Middle frontal gyrus (tissue), 1 donor: ENCODE data around the gene SLCO4C1.
"Not testable (repeated sequence)": the region's sequence is repeated elsewhere in the genome, so short reads cannot be mapped to it uniquely, and the experiment has no call there.

ENCODE experiments used
- DNase-seq: peaks from one replicate; pipeline ENCODE4 v3.0.0-alpha.2; 2015; ENCODE audit warnings: low spot score; ENCODE audit errors: extremely low spot score

The SLCO4C1 gene, protein sequence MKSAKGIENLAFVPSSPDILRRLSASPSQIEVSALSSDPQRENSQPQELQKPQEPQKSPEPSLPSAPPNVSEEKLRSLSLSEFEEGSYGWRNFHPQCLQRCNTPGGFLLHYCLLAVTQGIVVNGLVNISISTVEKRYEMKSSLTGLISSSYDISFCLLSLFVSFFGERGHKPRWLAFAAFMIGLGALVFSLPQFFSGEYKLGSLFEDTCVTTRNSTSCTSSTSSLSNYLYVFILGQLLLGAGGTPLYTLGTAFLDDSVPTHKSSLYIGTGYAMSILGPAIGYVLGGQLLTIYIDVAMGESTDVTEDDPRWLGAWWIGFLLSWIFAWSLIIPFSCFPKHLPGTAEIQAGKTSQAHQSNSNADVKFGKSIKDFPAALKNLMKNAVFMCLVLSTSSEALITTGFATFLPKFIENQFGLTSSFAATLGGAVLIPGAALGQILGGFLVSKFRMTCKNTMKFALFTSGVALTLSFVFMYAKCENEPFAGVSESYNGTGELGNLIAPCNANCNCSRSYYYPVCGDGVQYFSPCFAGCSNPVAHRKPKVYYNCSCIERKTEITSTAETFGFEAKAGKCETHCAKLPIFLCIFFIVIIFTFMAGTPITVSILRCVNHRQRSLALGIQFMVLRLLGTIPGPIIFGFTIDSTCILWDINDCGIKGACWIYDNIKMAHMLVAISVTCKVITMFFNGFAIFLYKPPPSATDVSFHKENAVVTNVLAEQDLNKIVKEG

DNA sequence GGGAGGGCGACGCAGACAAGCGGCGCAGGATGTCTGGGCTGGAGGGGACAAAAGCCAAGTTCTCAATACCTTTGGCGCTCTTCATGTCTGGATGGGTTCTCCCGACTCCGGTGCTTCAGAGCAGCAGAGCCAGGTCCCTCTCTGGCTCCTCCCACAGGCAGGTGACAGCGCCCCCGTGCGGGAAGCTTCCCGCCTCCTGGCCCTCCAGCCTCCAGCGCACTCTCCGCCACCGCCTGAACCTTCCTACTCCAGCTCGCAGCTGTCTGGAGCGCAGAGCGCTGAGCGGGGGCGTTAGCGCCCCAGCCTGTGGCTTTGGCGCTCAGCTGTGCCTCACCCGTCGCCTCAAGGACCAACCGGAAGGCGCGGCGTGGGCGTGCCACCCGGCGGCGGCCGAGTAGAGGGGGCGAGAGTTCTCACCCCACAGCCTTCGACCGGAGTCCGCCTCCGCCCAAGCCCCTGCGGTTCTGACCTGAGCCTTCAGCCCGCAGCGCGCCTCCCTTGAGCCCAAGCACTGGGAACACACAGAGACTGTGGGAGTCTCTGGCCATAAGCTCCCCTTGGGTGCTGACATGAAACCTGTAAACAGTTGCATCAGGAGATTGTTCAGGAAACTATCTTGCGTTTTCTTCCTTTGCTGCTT, at the start of gene SLCO4C1:
SLCO4C1 (minus strand) TSS at position 107 of the 640 bp plus-strand sequence; CDS start at position 85, 22 bp downstream.
- peak; percentile 35 for DNase-seq

DNA sequence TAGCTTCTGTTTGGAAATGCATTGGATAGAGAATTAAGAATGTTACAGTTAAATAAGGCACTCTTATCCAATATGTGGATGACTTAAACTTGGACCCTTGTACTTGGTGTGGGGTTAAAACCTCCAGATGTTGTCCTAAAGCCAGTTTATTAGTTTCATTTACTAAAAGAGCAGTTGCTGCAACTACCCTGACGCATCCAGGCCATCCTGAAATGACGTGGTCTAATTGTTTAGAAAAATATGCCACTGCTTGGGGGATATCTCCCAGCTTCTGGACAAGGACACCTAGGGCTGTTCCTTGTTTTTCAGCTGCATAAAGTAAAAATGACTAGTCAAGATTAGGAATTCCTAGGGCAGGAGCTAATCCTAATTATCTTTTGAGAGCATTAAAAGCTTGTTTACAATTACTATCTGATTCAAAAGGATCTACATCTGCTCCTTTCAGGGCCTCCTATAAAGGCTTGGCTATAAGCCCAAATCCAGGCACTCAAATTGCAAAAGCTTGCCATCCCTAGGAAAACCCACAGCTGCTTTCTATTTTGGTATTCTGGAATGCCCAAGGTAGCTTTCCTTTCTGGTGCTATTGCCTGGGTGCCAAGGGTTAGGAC, 45.7 kb upstream of the SLCO4C1 start:
- DNase-seq: no peak

DNA sequence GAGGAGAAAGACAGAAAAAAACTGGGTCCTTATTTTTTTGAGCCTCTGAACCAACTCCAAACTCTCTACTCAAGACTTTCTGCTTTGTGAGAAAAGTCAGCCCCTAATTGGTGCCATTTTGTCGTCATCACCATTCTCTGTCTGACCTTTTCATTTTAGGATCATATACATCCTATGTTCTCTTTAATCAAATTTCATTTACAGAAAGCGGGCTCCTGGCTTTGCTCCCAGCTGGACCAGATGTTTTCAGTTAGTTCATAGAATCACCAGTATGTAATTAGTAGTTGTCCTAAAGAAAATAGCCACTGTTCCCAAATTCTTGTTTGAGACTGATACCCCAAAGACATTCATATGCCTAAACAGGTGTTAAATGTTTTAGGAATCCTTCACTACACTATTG, 28.6 kb upstream of the SLCO4C1 start:
- no peak for DNase-seq

DNA sequence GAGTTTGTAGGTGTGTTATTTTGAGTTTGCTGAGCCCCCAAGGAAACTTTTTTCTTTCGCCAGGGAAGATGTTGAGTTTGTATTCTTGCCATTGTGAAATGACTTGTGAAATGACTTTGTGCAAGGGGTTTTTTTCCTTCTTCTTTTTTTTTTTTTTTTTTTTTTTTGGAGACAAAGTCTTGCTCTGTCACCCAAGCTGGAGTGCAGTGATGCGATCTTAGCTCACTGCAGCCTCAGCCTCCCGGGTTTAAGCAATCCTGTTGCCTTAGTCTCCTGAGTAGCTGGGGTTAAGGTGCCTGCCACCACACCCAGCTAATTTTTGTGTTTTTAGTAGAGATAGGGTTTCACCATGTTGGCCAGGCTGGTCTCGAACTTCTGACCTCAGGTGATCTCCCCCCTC, 22.7 kb upstream of the SLCO4C1 start:
- DNase-seq: not testable (repeated sequence)

DNA sequence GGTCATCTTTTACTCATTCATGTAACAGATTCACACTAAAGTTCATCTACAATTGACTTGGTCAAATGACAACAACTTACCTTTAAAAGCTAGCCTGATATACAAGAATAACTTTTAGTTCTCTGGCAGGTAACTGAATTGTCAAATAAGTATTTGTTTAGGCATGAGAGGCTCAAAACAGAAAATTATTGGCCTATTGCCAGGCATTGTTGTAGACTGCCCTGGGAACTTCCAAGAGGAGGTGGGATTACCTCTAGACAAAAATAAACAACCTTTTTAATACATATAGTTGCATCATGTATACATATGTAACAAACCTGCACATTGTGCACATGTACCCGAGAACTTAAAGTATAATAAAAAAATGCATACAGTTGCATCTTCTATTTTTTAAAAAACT, 18.2 kb upstream of the SLCO4C1 start:
- DNase-seq: no peak

DNA sequence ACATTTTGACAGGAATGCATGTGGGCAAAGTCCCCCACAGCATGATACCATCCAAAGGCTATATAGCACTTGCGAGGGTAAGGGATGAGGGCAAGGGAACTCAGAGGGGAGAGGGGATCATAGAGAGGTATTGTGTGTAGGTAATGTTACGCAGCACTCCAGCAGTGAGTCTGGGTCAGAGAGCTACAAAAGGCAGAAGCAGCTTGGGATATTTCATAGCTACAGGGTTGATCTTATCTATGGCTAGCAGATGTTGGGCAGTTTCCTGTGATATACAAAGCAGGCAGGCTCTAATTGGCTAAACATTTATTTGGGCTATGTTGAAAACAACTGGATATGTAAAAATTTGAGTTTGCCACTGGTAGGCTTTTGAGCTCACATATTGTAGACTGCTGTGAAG, 17.8 kb upstream of the SLCO4C1 start:
- DNase-seq: no peak

DNA sequence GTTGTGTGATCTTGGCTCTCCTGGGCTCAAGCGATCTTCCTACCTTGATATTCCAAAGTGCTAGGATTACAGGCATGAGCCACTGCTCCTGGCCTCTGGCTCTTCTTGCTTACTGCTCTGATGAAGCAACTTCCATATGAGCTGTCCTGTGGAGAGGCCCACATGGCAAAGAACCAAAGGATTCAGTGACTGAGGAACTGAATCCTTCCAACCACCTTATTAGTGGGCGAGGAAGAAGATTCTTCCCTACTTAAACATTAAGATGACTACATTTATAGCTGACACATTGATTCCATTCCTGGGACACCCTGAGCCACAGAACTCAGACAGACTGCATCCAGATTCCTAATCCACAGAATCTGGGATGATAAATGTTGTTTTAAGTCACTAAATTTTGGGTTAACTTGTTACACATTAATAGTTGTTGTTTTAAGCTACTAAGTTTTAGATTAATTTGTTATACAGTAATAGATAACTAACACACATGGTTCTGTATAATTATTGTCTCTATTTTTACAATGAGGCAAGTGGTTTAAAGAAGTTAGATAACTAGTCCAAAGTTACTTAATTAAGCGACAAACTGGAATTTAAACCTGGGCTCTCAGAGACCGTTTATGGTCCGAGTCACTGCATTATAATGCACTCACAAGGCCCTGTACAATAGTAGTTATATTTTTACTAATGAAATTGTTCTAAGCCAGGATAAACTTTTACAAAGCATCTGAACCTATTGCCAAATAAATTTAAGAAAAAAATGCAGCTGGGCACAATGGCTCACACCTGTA, 16.7 kb upstream of the SLCO4C1 start:
- DNase-seq: no peak

DNA sequence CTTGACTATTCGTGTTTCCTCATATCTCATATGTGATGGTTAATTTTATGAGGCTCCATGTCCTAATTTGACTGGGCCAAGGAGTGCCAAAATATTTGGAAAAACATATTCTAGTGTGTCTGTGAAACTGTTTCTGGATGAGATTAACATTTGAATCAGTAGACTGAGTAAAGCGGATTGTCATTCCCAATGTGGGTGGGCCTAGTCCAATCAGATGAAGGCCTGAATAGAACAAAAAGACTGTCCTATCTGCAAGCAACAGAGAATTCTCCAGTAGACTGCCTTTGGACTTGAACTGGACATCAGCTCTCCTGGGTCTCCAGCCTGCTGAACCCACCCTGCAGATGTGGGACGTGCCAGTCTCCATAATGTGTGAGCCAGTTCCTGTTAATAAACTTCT, 13.5 kb upstream of the SLCO4C1 start:
- no peak for DNase-seq

DNA sequence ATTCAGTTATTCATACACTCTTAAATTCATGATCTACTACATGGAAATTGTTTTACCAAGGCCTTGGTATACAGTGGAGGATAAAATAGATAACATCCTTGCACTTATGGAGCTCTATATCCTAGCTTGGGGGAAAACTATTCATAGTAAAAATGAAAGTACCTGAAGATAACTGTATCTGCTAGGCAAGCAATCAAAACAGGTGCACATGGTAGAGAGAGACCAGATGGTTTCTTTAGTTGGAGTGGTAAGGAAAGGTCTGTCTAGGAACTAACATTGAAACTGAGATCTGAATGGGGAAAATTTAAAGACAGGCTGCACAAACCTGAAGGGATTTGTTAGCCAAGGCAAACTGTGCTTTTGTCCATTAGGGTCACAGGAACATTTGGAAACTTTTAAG, 11.1 kb upstream of the SLCO4C1 start:
- no peak for DNase-seq

DNA sequence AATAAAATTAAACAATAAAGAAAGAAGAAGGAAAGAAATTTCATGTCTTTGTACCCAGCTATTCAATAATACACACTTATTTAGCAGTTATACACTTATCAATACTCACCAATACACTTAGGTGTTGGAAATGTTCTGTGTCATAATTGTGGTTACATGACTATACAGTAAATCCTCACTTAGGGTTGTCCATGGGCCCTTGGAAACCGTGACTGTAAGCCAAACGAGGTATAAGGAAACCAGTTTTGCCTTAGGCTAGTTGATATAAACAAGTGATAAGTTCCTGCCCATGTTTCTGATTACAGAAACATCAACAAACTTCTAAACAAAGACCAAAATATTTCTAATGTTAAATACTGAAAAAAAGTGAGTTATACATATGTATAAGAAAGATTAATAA, 10.0 kb upstream of the SLCO4C1 start:
- no peak for DNase-seq

DNA sequence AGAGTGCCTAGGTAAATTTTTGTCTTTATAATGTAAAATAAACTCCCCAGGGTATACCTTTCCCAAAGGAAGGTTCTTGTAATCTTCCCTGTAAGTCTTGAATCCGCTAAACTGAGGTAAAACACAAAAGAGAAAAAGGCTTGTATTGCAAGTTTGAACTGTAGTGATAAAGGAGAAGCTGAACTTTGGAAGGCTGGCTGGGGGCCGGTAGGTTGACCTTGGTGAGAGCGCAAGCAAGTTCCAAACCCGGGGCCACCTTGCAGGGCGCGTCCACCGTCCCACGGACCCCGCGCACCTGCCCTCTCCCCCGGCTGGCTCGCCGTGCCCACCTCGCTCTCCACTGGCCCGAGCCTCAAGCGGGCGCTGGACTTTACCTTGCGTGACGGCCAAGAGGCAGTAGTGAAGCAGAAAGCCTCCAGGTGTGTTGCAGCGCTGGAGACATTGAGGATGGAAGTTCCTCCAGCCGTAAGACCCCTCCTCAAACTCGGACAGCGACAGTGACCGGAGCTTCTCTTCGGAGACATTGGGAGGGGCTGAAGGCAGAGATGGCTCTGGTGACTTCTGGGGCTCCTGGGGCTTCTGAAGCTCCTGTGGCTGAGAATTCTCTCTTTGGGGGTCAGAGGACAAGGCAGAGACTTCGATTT, 428 bp downstream of the SLCO4C1 start:
- no peak for DNase-seq

DNA sequence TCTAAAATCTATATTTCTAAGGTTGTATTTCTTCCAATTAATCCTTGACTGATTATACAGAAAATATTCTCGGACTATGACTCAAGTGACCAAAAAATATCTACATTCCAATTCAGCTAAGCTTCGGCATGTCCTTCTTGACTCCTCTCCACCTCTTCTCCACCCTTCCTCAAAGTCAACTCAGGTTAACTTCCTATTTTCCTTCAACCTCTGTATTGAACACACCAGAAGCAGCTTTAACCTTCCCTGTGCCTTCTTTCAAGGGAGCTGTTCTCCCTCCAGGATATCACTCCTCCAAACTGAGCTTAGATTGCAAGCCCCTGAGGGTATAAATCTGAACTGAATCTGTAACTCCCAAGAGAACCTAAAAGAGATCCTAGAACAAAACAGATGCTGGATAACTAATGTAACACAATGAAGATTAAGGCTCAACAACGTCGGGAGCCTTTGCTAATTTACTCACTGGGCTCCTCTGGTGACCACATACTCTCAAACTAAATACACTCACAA, 1.1 kb downstream of the SLCO4C1 start:
- DNase-seq: no peak

DNA sequence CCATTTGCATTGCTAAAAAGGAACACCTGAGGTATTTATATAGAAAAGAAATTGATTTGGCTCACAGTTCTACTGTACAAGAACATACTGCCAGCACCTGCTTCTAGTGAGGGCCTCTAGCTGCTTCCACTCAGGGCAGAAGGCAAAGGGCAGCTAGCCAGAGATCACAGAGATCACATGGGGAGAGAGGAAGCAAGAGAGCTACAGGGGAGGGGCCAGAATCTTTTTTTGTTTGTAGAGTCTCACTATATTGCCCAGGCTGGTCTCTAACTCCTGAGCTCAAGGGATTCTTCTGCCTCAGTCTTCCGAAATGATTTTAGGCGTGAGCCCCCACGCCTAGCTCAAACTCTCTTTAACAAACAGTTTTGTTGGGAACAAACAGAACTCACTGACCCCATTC, 6.1 kb downstream of the SLCO4C1 start:
- DNase-seq: no peak

DNA sequence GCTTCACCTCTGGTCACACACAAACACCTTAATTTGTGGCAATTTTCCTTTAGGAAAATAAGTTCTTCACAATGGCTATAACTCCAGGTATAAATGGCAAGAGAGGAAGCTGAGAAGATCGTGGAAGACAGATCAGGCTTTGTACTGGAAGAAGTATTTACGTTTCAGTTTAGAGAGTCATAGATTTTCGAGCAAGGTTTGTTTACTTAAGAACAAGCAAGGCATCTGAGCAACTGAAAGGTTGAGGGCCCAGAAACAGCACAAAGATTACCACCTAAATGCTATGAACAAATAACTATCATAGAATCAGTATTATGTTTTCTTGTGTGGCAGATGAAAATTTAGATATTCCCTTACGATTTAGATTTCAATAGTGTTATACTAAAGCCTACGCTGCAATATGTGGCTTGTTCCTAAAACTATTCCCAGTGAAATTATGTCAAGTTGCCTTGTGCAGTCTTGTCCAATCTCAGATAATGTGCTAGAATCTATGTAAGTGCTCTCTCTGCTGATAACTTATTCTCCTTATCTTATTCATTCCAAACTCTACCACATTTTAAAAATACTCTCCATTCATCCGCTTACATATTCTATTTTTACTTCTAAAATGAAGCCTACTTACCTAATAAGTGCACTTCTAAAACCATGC, 6.7 kb downstream of the SLCO4C1 start:
- DNase-seq: no peak

DNA sequence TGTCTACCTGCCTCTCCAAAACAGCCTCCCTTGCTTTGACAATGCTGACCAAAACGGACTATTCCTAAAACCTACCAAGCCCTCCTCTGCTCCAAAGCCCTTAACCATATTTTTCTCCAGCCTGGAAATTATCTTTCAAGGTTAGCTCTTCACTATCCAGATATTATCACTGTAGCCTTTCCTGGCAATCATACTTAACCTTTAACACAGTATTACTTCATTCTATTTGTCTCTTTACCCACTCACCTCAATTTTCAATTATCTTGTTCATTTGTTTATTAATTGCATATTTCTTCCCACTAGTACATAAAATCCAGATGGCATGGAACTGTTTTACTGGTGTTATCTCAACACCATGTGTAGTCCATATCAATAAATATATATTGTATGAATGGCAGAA, 7.5 kb downstream of the SLCO4C1 start:
- DNase-seq: no peak

DNA sequence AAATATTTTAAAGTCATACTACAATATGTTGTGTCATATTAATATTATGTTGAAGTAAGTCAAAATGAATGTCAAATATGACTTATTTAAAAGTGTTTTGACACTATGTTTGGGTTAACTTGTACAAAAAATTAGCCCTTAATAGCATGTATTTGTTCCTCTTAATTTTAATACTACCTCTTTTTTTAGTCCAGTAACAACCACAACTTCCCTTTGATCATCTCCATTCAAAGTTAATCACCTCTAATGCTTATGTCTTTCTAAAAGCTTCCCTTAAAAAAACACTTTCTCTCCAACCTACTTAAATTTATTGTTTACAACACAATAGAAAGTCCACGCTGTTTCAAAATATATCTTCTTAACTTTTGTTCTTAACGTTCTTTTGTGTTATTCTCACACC, 9.6 kb downstream of the SLCO4C1 start:
- DNase-seq: no peak

DNA sequence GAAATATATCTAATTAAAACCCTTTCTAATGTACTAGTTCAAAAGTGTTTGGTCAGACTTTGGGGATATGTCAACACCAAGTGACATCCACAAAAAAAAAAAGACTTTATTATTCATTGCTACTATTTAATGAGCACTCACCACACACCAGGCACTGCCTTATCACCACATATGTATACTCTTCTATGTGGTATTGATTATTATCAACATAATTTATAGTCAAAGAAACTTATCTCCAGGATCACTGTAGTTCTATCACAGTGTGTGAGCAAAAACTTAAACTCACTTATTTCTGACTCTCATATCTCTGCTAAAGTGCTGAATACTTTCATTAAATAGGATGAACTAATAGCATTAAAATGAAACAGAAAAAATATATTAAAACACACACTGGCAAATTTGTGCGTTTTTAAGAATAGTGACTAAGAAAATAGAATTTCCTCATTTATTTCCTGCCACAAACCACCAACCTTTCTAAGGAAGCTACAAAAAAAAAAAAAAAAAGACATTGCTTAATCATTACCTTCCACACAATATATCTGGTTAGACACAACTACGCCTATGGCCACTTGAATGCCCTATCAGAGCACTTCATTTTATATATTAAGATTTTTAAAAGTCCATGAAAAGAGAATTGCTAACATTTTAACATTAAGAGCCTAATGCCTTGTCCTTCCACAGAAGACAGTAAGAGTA, 12.8 kb downstream of the SLCO4C1 start:
- no peak for DNase-seq

DNA sequence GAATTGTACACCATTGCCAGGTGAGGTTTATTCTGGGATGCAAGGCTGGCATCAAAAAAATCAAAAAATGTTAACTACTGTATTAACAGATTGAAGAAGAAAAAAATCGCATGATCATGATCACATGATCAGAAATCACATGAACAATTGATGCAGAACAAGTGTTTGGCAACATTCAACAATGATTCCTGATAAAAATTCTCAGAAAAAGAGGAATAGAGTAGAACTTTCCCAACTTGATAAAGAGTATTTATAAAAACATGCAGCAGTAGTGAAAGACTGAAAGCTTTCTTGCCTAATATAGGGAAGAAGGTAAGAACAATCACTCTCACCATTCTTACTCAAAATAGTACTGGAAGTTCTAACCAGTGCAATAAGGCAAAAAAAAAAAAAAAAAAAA, 16.4 kb downstream of the SLCO4C1 start:
- no peak for DNase-seq

DNA sequence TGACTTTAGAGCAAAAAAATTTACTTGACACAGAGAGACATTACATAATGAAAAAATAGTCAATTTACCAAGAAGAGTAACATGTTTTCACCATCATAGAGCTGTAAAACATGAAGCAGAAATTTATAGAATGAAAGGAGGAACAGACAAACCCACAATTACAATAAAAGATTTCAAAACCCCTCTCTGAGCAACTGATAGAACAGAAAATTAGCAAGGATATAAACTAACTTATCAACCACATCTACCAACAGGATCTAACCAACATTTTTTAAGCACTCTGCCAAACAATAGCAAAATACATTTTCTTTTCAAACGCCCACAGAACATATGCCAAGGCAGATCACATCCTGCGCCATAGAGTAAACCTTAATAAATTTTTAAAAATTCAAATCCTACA, 17.9 kb downstream of the SLCO4C1 start:
- no peak for DNase-seq
